H1 (cell line): ENCODE measurements around the gene FHAD1. TPM values are rescaled to one million over a fixed set of nuclear protein-coding genes. Genes with fewer than 3 reads are reported as not detected.

Experiments used
- CTCF ChIA-PET: fragments of 300-600 bp; sonication (Branson Sonifier 250); formaldehyde crosslinking; loops from one replicate; lab custom pipeline; 2021; ENCODE audit not compliant: partially characterized antibody; lab: Charles Lee
- POLR2A ChIA-PET: fragments of 300-600 bp; sonication (Branson Sonifier 250); formaldehyde crosslinking; loops from one replicate; lab custom pipeline; 2021; ENCODE audit warnings: inconsistent platforms; ENCODE audit not compliant: partially characterized antibody; lab: Charles Lee
- DNase-seq, 2 experiments: peaks; one replicate each; pipeline versions ENCODE4 v3.0.0 to v3.0.0-alpha.2; 2010 to 2022; ENCODE audit warnings: low spot score in 2 of 2, low read depth in 1 of 2, mixed read lengths in 1 of 2
- FAIRE-seq: peaks from 2 replicates; lab custom pipeline; 2011; peaks lifted over from hg19 to GRCh38; lab: Jason Lieb, UNC
- H2AFZ ChIP-seq: 2 replicates; pipeline ENCODE4 v1.8.1; 2012; ENCODE audit warnings: low read length, inconsistent platforms
- H2AK5ac ChIP-seq: 2 replicates; pipeline ENCODE4 v1.6.1; 2013; ENCODE audit warnings: low read depth, low read length
- H2BK120ac ChIP-seq: replicated peaks from 2 replicates; pipeline ENCODE3; 2013; ENCODE audit warnings: low read depth, low read length, inconsistent platforms
- H2BK12ac ChIP-seq: 2 replicates; pipeline ENCODE4 v1.6.1; 2013; ENCODE audit warnings: low read depth, low read length
- H2BK15ac ChIP-seq: 2 replicates; pipeline ENCODE4 v1.6.1; 2013; ENCODE audit warnings: low read length
- H2BK20ac ChIP-seq: 2 replicates; pipeline ENCODE4 v1.6.1; 2013; ENCODE audit warnings: low read length
- H2BK5ac ChIP-seq: 2 replicates; pipeline ENCODE4 v1.6.1; 2013; ENCODE audit warnings: low read depth, low read length
- H3K14ac ChIP-seq: 2 replicates; pipeline ENCODE4 v1.6.1; 2013; ENCODE audit warnings: inconsistent platforms; ENCODE audit not compliant: insufficient read length
- H3K18ac ChIP-seq: 2 replicates; pipeline ENCODE4 v1.6.1; 2013; ENCODE audit warnings: low read length; ENCODE audit errors: extremely low read depth
- H3K23ac ChIP-seq: 2 replicates; pipeline ENCODE4 v1.6.1; 2013; ENCODE audit warnings: inconsistent platforms; ENCODE audit not compliant: insufficient read length
- H3K23me2 ChIP-seq: 2 replicates; pipeline ENCODE4 v1.6.1; 2013; ENCODE audit warnings: low read depth, low read length
- H3K27ac ChIP-seq: 2 replicates; pipeline ENCODE4 v1.6.1; 2011; ENCODE audit warnings: low read depth, low read length, inconsistent platforms
- H3K27me3 ChIP-seq, 4 experiments: replicated peaks in 1 of 4; 1 replicate in 1 of 4; 2 replicates in 3 of 4; pipeline versions ENCODE4 v1.6.1 to v1.8.1; 2011 to 2013; ENCODE audit warnings: low read length in 3 of 4, mild to moderate bottlenecking in 3 of 4, inconsistent platforms in 2 of 4, mixed read lengths in 2 of 4, moderate library complexity in 1 of 4; ENCODE audit not compliant: control insufficient read depth in 3 of 4, insufficient read depth in 3 of 4; ENCODE audit errors: extremely low read depth in 1 of 4
- H3K36me3 ChIP-seq, 4 experiments: 2 replicates each; pipeline versions ENCODE4 v1.6.1 to v1.8.1; 2011 to 2013; ENCODE audit warnings: mild to moderate bottlenecking in 4 of 4, low read length in 3 of 4, moderate library complexity in 2 of 4, control low read depth in 1 of 4, inconsistent platforms in 1 of 4; ENCODE audit not compliant: insufficient read depth in 4 of 4, control insufficient read depth in 2 of 4
- H3K4ac ChIP-seq: replicated peaks from 2 replicates; pipeline ENCODE3; 2013; ENCODE audit warnings: low read length, low read depth, mixed read lengths, inconsistent platforms; ENCODE audit not compliant: insufficient read length
- H3K4me1 ChIP-seq, 4 experiments: replicated peaks in 1 of 4; 1 replicate in 1 of 4; 2 replicates in 3 of 4; pipeline versions ENCODE4 v1.6.1 to v1.8.1; 2011 to 2013; ENCODE audit warnings: low read length in 3 of 4, inconsistent platforms in 2 of 4, mixed read lengths in 1 of 4; ENCODE audit not compliant: insufficient read depth in 4 of 4, control insufficient read depth in 3 of 4
- H3K4me2 ChIP-seq, 2 experiments: 2 replicates each; pipeline versions ENCODE4 v1.6.1 to v1.8.1; 2011 to 2013; ENCODE audit warnings: low read depth in 2 of 2, low read length in 2 of 2, control low read depth in 1 of 2, inconsistent platforms in 1 of 2, mild to moderate bottlenecking in 1 of 2; ENCODE audit not compliant: insufficient read depth in 1 of 2
- H3K4me3 ChIP-seq, 4 experiments: fragments of 200-600, 300-600 bp in 1 of 4; sonication (generic), shearing (Covaris generic), sonication (Bioruptor Twin) in 1 of 4; 2 replicates each; pipeline versions ENCODE4 v1.5.1 to v1.8.1; 2011 to 2016; ENCODE audit warnings: low read length in 4 of 4, low read depth in 3 of 4, control low read depth in 2 of 4, inconsistent platforms in 2 of 4, mild to moderate bottlenecking in 2 of 4, mixed read lengths in 1 of 4, moderate library complexity in 1 of 4; ENCODE audit not compliant: insufficient read depth in 2 of 4; ENCODE audit errors: extremely low read depth in 1 of 4
- H3K56ac ChIP-seq: replicated peaks from 2 replicates; pipeline ENCODE3; 2013; ENCODE audit warnings: low read depth, mild to moderate bottlenecking, mixed read lengths, low read length, inconsistent platforms; ENCODE audit not compliant: insufficient read length
- H3K79me1 ChIP-seq: 2 replicates; pipeline ENCODE4 v1.6.1; 2013; ENCODE audit warnings: low read depth, low read length, control low read depth
- H3K79me2 ChIP-seq, 2 experiments: 2 replicates each; pipeline versions ENCODE4 v1.6.1 to v1.8.1; 2012 to 2013; ENCODE audit warnings: low read length in 2 of 2, mild to moderate bottlenecking in 2 of 2, inconsistent platforms in 1 of 2; ENCODE audit not compliant: insufficient read depth in 2 of 2, control insufficient read depth in 1 of 2
- H3K9ac ChIP-seq, 4 experiments: replicated peaks in 1 of 4; 1 replicate in 1 of 4; 2 replicates in 3 of 4; pipeline versions ENCODE4 v1.6.1 to v1.8.1; 2011 to 2013; ENCODE audit warnings: low read depth in 3 of 4, low read length in 3 of 4, control low read depth in 2 of 4, mild to moderate bottlenecking in 2 of 4, moderate library complexity in 2 of 4, inconsistent platforms in 1 of 4; ENCODE audit errors: extremely low read depth in 1 of 4
- H3K9me3 ChIP-seq, 2 experiments: 2 replicates each; pipeline versions ENCODE4 v1.6.1 to v1.8.1; 2012 to 2013; ENCODE audit warnings: mild to moderate bottlenecking in 2 of 2, moderate library complexity in 2 of 2, control low read depth in 1 of 2, inconsistent platforms in 1 of 2, low read depth in 1 of 2, low read length in 1 of 2, mixed read lengths in 1 of 2; ENCODE audit not compliant: insufficient read depth in 2 of 2
- H4K20me1 ChIP-seq, 2 experiments: replicated peaks in 1 of 2; 2 replicates each; pipeline versions ENCODE3 to v1.8.1; 2011 to 2013; ENCODE audit warnings: inconsistent platforms in 2 of 2, low read length in 2 of 2, mild to moderate bottlenecking in 1 of 2; ENCODE audit not compliant: insufficient read depth in 2 of 2, control insufficient read depth in 1 of 2
- H4K5ac ChIP-seq: 2 replicates; pipeline ENCODE4 v1.6.1; 2013; ENCODE audit warnings: low read length, low read depth, mixed read lengths, inconsistent platforms; ENCODE audit not compliant: insufficient read length
- H4K8ac ChIP-seq: 2 replicates; pipeline ENCODE4 v1.8.0; 2013; ENCODE audit warnings: mild to moderate bottlenecking, moderate library complexity, low read length, inconsistent platforms; ENCODE audit not compliant: insufficient read depth; ENCODE audit errors: extremely low read depth
- H4K91ac ChIP-seq: replicated peaks from 2 replicates; pipeline ENCODE3; 2013; ENCODE audit warnings: low read length, mixed read lengths, inconsistent platforms; ENCODE audit not compliant: insufficient read length
- BCL11A ChIP-seq, 2 experiments: IDR thresholded peaks; one replicate each; pipeline ENCODE4 v1.6.1; 2011; ENCODE audit warnings: low read depth in 2 of 2, low read length in 2 of 2, mild to moderate bottlenecking in 2 of 2
- CBX5 ChIP-seq: fragments of 300-800, 300-1000 bp; sonication (generic); IDR thresholded peaks from 2 replicates; pipeline ENCODE4 v1.7.1; 2016; ENCODE audit warnings: antibody characterized with exemption, low read length, low read depth
- CREB1 ChIP-seq: IDR thresholded peaks from 2 replicates; pipeline ENCODE4 v1.6.1; 2012; ENCODE audit warnings: inconsistent platforms
- GABPA ChIP-seq: IDR thresholded peaks from 2 replicates; pipeline ENCODE4 v1.6.1; 2011; ENCODE audit warnings: mild to moderate bottlenecking, low read length, moderate library complexity, borderline replicate concordance; ENCODE audit not compliant: insufficient read depth
- JUND ChIP-seq: IDR thresholded peaks from 2 replicates; pipeline ENCODE4 v1.6.1; 2011; ENCODE audit warnings: mild to moderate bottlenecking, improper control_type of control experiment, low read length
- RXRA ChIP-seq: IDR thresholded peaks from 2 replicates; pipeline ENCODE4 v1.6.1; 2011; ENCODE audit warnings: low read depth, mild to moderate bottlenecking, low read length, moderate library complexity; ENCODE audit not compliant: insufficient read depth
- SAP30 ChIP-seq: fragments of 300-600 bp; sonication (generic); IDR thresholded peaks from 2 replicates; pipeline ENCODE4 v1.7.1; 2012; ENCODE audit warnings: low read length, moderate library complexity, mild to moderate bottlenecking, inconsistent platforms; ENCODE audit not compliant: insufficient read depth, insufficient replicate concordance
- SP2 ChIP-seq: IDR thresholded peaks from 2 replicates; pipeline ENCODE4 v1.6.1; 2012; ENCODE audit warnings: mild to moderate bottlenecking, low read length, inconsistent platforms
- TAF1 ChIP-seq: IDR thresholded peaks from 2 replicates; pipeline ENCODE4 v1.6.1; 2011; ENCODE audit warnings: mild to moderate bottlenecking, low read depth, low read length
- TBP ChIP-seq: IDR thresholded peaks from 2 replicates; pipeline ENCODE4 v1.6.1; 2011; ENCODE audit warnings: low read depth, low read length, improper control_type of control experiment
- TCF12 ChIP-seq: IDR thresholded peaks from 2 replicates; pipeline ENCODE4 v1.6.1; 2011; ENCODE audit warnings: low read depth, mild to moderate bottlenecking, low read length
- YY1 ChIP-seq: IDR thresholded peaks from 2 replicates; pipeline ENCODE4 v1.6.1; 2011; ENCODE audit warnings: low read depth, mild to moderate bottlenecking, low read length
- WGBS, 2 experiments: shearing (Covaris generic) in 1 of 2; methylation state at CpG; one replicate each; pipeline versions ENCODE4 v1.1.6 to v1.1.7; 2013 to 2015; ENCODE audit warnings: low lambda C conversion rate in 2 of 2, mixed read lengths in 2 of 2, inconsistent platforms in 1 of 2, low coverage in 1 of 2, missing lambda C conversion rate in 1 of 2; ENCODE audit not compliant: insufficient replicate concordance in 2 of 2, insufficient coverage in 1 of 2, insufficient read length in 1 of 2; ENCODE audit errors: extremely low coverage in 1 of 2, missing lambda C conversion rate in 1 of 2; 5-methylcytosine and 5-hydroxymethylcytosine counted together
- polyA plus RNA-seq, 7 experiments: library from polyadenylated mRNA; depleted of rRNA in 3 of 7; stranded (reverse) in 5 of 7; unstranded in 2 of 7; fragments of >200 nt in 5 of 7; fragments of 200-250 nt in 2 of 7; gene quantifications; 1 replicate in 5 of 7; 2 replicates in 1 of 7; 4 replicates in 1 of 7; pipeline versions ENCODE4 v1.2.1 to v1.2.3, GENCODE V29; 2011 to 2013; ENCODE audit warnings: missing spikeins in 2 of 7, mixed read lengths in 2 of 7
- total RNA-seq: library from RNA; stranded (reverse); fragmentation: NEBNext Ultra II Directional; extraction: Animal tissue kit (Norgen Biotek cat#: 25700); gene quantifications from 2 replicates; pipeline ENCODE4 v1.2.1, GENCODE V29; 2021
- TF ChIP-seq, protein P1 (sequence below): IDR thresholded peaks from 2 replicates; pipeline ENCODE4 v1.6.1; 2011; ENCODE audit warnings: low read length, improper control_type of control experiment
- TF ChIP-seq, protein P2 (sequence below): IDR thresholded peaks from 2 replicates; pipeline ENCODE4 v1.6.1; 2011; ENCODE audit warnings: low read depth, mild to moderate bottlenecking, low read length; ENCODE audit not compliant: insufficient read depth

The FHAD1 gene
- total and polyA plus RNA-seq, 2 of the 8 experiments (the other 6 are each of a cell fraction or from before 2014, with no cell fraction given) = 0.39 to 0.69 TPM

GRCh38 chr1:15331180-15331579 is 84.2 kb downstream of the FHAD1 start:
- Histone ChIP-seq H2BK5ac (no peak overlapping the region), H2AFZ (no peak overlapping the region), H3K4ac (no peak overlapping the region), H3K79me2 (no peaks in the 10 kb centered on the region), H3K9me3 (no peaks in the 10 kb centered on the region), H3K4me2 (no peak overlapping the region), H3K14ac (no peak overlapping the region), H2BK15ac (no peak overlapping the region), H3K36me3 (no peaks in the 10 kb centered on the region), H3K27ac (no peak overlapping the region), H3K9ac (no peak overlapping the region), H2BK20ac (no peak overlapping the region), H3K27me3 (no peaks in the 10 kb centered on the region), H3K23me2 (peaks cover 3% of the 10 kb centered on the region; the same call in 1 of the 2 replicates), H4K8ac (no peak overlapping the region), H3K18ac (no peak overlapping the region), H3K79me1 (no peaks in the 10 kb centered on the region), H3K23ac (no peak overlapping the region), H2BK120ac (no peak overlapping the region), H3K4me3 (no peak overlapping the region), H4K91ac (no peak overlapping the region), H3K56ac (no peak overlapping the region), H3K4me1 (no peaks in the 10 kb centered on the region), H4K5ac (no peak overlapping the region), H2BK12ac (no peak overlapping the region), H2AK5ac (no peak overlapping the region), H4K20me1 (no peaks in the 10 kb centered on the region)
- no peak for DNase-seq
- FAIRE-seq = no peak
- ChIA-PET CTCF (interaction anchor here (1.0 to 3.9 kb wide), 2 partner anchors 7 to 202 kb away, joined by 4 to 26 read pairs; no protein-coding TSS in a partner anchor), POLR2A (interaction anchor here (0.5 to 0.9 kb wide), 2 partner anchors 11 to 561 kb away, joined by 3 to 4 read pairs; no protein-coding TSS in a partner anchor)
- 74 to 100% methylated on average over 4 to 5 of the region's 5 CpGs for WGBS, 2 experiments
- TF ChIP-seq TAF1 (no peak), CREB1 (no peak), RXRA (no peak), YY1 (no peak), TCF12 (no peak), JUND (no peak), SAP30 (no peak), BCL11A (IDR thresholded peaks at IDR 0.05; ENCODE audit: low read depth in 2 of 2, low read length in 2 of 2) (no peak), TBP (no peak), GABPA (no peak), SP2 (no peak), CBX5 (no peak)
- TF ChIP-seq, protein P1, sequence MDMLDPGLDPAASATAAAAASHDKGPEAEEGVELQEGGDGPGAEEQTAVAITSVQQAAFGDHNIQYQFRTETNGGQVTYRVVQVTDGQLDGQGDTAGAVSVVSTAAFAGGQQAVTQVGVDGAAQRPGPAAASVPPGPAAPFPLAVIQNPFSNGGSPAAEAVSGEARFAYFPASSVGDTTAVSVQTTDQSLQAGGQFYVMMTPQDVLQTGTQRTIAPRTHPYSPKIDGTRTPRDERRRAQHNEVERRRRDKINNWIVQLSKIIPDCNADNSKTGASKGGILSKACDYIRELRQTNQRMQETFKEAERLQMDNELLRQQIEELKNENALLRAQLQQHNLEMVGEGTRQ = no peak
- TF ChIP-seq, protein P2, sequence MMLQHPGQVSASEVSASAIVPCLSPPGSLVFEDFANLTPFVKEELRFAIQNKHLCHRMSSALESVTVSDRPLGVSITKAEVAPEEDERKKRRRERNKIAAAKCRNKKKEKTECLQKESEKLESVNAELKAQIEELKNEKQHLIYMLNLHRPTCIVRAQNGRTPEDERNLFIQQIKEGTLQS = no peak
